Fibroblast of skin of back (primary cell): ENCODE results near the gene LONP1.
"Not testable (repeated sequence)": the region's sequence is repeated elsewhere in the genome, so short reads cannot be mapped to it uniquely, and the experiment has no call there.

Experiments
- DNase-seq: peaks from one replicate; pipeline ENCODE4 v3.0.0-alpha.2; 2013

Gene LONP1

DNA sequence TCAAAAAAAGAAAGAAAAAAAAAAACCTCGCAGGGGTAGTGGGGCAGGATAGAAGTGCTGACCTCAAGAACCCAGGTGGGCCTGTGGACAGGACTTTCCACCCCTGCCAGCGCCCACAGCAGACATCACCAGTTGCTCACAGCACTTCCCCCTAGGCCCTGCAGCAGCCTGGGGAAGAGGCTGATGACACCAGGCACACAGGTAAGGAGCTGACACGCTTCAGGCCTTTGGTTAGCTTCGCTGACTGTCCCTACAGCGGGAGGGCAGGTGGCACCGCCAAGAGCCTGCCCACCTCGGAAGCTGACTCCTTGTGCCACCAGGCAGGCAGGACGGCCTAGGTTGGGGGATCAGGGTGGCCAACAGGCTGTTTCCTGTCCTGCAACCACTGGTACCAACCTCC, 8.9 kb downstream of the LONP1 start:
- no peak for DNase-seq

DNA sequence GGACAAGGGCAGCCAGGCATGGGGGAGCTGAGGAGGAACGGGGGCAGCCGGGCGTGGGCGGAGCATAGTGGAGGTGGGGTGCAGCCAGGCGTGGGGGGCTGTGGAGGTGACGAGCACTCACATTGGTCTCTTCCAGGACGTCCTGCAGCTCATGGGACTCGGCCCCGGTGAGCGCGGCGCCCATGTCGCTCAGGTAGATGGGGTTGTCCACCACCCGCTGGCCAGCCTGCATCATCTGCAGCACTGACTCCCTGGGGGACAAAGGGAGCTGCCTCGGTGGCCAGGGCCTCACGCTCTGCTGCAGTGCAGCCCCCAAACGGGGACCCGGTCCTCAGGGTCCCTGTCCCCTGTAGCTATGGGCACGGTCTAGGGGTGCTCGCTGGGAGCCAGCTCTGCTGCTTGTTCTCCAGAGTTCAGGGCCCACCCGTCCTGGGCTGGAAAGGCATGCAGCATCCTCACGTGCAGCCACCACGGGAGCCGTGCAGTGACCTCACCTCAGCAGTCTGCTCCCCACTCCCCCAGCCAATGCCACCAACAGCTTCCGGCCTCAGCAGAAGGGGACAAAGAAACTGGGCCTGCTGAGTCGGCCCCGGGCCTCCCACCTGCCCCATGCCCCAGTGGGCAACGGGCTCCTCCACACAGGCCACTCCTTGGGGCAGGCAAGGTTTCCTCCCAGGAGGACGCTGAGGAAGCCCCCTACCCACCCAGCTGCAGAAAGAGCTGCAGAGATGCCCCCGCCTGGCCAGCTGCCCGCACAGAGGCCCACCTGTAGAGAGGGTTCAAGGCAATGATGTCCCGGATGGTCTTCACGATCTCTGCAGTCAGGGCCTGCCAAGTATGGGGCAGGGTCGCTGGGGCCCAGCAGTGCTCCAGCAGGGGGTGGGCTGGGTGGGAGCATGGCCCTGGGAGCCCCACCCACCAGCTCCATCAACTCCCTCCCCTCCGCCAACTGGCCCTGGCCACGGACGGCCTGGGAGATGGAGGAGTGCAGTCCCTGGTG, 12.1 kb downstream of the LONP1 start:
- no peak for DNase-seq

DNA sequence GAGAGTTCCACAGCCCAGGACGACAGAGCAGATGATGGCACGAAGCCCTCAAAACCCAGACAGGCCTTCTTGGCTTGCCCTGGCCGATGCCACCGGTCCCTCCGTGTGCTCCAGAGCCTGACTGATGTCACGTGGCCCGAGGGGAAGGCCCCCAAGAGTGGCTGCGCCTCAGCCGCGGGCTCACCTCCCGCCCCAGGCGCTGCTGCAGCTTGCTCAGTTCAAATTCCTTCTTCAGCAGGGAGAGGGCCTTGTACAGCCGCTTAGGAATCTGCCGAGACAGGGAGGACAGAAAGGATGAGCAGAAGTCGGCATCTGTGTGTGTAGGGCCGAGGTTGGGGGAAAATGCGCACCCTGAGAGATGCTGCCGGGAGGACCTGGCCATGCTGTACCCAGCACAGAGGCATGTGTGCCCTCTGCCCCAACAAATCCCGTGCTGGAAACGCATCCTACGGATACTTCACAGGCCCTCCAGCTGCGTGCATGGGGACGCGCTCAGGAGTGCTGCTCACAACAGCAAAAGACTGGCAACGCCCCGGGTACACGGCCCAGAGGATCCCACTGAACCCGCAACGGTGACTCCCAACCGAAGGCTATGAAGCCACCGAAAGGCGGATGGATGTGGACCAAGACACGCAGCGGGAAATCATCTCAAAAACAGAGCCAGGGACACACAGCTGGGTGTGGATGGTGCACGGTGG, 12.9 kb downstream of the LONP1 start:
- no peak for DNase-seq

DNA sequence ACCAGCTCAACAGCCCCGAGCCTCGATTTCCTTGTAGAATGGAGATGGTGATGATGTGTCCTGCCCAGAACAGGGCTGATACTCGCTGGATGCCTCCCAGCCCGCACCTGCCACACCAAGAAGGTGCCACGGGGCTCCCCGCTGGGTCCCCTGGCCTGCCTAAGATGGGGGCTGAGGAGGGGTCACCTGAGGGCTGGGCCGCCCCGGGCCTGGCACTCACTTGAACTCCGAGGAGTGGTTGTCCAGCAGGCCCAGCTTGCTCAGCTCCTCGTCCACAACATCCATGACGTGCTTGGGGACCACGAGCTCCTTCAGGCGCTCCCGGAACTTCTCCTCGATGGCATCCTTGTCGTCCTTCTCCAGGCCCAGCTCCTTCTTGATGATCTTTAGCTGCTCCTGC, 14.4 kb downstream of the LONP1 start:
- no peak for DNase-seq

DNA sequence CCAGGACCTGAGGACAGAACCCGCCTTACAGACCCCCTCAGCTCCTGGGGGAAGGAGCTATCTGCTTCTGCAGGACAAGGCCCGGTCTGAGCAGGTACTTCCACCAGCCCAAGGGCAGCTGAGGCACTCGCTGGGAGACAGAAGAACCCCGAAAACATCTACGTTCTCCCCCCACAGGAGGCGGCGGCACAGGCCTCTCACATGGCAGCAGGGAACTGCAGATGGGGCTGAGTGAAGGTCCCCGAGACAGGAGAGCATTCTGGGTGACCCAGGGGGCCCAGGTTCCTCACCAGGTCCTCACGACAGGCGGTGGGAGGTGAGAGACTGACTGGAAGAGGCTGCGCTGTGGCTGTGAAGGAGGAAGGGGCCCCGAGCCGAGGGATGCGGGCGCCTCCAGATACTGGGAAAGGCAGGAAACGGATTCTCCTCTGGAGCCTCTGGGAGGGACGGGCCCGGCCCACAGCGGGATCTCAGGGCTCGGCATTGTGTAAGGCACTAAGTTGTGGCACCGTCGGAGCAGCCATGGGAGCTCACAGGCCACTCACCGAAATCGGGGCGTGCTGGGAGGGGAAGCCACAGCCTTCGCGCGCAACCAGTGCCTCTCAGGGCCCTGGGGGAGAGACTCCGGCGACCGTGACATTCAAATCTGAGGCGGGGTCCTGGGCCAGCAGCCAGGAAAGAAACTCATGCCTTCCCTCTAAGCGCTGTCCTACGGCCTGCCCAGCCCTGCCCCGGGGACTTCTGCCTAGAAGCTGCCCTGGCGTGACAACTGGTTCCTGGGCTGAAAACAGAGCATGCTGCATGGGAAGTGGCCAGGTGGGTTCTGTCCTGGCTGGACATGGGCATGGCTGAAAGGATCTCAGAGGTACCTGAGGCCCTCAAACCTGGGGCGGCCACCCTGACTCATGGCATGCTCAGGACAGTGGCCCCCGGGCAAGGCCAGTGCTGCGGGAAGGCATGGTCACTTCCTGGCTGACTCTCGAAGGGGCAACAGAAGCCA, 15.8 kb downstream of the LONP1 start:
- DNase-seq = no peak

DNA sequence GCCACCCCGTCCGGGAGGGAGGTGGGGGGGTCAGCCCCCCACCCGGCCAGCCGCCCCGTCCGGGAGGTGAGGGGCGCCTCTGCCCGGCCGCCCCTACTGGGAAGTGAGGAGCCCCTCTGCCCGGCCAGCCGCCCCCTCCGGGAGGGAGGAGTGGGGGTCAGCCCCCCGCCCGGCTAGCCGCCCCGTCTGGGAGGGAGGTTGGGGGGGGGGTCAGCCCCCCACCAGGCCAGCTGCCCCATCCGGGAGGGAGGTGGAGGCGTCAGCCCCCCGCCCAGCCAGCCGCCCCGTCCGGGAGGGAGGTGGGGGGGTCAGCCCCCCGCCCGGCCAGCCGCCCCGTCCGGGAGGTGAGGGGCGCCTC, 17.9 kb downstream of the LONP1 start:
- not testable (repeated sequence) for DNase-seq

DNA sequence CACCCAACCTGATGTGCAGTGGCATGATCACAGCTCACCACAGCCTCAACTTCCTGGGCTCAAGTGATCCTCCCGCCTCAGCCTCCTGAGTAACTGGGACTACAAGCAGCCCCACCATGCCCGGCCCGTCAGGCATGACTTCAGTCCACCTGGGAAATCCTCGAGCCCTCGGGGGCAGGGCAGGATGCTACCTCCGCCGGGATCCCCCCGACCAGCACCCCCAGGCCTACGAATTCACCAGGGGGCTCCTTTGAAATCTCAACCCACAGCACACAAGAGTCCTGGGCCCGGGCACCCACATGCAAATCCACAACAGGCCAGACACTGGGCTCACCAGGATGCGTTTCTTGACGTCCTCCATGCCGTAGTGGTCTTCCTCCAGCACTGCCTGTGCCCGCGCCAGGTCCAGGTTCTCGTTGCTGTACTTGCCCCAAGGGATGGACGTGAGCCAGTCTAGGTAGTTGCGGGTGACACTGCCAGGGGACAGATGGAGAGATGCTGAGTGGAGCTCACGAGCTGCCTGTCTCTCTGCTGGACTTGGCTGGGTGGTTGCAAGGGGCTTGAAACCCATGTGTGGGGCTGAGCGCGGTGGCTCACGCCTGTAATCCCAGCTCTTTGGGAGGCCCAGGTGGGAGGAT, 19.4 kb downstream of the LONP1 start:
- DNase-seq = no peak

DNA sequence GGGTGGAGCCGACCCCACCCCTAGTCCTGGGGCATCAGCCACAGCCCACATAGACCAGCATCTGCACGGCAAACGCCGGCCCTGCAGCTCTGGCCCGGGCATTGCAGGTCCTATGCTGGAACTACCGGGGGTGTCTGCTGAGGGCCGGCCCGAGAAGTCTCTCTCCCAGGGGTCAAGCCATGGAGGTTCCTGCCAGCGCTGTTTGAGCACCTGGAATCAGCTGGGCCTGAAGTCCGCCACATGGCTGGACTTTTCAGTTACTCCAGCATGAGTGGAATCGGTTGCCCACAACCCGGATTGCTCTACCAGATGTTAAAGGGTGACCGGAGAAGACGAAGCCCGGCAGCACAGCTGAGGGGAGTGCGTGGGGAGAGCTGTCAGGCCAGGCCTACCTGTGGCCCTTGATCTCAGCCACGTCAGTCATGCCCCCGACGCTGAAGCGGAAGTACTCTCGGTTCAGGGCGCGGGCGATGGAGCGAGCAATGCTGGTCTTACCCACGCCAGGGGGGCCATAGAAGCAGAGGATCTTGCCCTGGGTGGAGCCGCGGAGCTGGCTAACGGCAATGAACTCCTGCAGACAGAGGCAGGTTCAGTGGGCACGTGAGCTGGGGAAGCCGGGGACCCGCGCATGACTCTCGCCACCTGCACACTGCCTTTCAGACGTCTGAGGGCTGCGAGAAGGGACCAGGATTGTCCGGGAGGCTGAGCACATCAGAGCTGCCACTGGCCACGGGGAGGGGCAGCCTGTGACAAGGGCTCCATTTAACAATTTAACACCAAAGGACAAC, 21.1 kb downstream of the LONP1 start:
- no peak for DNase-seq

DNA sequence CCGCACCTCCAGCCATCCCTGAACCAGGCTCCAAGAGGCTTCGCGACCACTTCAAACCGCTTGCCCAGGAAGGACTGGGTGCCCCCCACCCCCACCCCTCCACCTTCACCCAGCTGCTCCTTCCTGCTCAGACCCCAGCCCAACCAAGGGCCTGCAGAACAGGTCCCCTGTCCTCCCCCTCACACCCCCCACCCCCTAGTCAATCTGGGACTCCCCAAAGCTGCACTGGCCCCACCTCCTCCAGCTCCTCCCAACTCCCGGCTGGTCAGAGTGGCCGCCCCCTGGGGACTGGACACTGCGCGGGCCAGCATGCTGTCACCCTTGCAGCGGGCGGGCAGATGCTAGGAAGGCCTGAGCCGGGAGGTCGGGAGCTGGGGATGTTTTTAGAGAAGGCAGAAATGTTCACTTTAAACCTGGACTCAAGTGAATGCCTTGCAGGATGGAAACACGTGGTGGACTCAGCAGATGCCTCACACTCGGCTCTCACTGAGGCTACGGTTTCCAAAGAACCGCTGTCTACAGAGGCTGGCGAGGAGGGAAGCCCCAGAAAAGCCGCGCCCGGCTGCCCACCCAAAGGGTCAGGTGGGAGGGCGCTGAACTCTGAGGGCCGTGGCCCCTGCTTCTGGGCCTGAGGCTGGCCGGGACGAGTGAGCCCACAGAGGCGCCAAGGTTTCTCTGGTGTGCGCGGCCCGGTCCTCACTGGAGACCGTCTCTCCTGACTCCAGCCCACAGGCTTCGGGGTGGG, 21.9 kb downstream of the LONP1 start:
- no peak for DNase-seq

DNA sequence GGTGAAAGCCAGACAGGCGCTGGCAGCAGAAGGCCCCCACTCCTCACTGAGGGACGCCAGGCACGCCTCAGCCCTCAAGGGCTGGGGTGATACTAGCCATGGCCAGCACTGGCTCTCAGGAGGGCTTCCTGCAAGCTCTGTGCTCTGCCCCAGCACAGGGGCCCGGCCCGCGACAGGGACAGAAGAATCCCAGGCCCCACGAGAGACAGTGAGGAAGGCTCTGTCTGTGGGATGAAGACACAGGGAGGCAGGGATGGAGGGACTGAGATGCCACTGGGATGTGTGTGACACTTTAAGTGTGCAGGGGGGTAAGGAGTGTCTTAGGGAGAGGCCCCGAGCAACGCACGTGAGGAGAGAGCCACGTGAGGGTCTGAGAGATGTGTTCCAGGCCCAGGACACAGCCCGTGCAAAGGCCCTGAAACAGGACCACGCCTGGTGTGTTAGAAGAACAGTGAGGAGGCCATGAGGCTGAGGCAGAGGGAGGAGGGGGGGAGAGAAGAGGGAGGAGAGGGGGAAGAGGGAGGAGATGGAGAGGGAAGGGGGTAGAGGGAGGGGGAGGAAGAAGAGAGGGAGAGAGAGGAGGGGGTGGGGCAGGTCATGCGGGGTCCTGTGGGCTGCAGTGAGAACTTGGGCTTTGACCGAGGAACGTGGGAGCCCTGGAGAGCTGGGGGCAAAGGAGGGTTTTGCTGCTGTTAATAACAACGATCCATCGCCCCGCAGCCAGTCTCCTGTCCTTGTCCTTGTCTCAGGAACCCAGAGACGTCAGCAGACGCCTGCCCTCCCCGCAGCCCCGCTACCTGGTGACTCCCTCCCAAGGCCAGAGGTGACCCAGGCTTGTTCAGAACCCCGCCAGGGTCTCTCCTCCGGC, 22.7 kb downstream of the LONP1 start:
- DNase-seq = no peak

DNA sequence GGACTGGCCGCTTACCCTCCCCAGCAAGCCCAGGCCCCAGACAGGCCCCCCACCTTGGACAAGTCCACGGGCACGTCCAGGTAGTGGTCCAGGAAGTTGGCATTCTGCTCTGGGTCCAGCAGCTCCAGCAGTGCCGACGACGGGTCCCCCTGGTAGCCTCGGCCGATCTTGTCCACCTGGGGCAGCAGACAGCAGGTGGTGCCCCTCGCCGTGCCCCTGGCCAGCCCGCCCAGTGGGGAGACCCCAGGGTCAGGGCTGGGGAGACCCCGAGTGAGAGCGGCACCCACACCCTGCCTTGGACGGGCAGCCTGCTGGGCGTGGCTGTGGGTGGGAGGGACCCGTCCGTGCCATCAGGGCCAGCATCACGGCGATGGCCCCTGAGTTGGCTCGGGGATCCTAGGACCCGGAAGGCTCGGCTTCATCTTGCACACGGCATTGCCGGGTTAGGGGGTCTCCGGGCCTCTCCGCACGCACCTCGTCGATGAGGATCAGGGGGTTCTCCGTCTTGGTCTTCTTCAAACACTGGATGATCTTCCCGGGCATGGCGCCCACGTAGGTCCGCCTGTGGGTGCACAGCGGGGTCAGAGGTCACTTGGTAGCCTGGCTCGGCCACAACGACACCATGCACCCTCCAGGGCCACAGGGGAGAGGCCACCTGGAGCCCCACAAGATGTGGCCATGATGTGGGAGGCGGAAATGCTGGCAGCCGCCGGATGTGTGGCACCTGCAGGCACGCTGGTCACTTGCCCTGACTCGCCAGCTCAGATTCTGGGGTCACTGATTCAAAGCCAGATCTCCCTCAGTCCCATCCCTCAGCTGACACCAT, 23.5 kb downstream of the LONP1 start:
- DNase-seq = no peak

DNA sequence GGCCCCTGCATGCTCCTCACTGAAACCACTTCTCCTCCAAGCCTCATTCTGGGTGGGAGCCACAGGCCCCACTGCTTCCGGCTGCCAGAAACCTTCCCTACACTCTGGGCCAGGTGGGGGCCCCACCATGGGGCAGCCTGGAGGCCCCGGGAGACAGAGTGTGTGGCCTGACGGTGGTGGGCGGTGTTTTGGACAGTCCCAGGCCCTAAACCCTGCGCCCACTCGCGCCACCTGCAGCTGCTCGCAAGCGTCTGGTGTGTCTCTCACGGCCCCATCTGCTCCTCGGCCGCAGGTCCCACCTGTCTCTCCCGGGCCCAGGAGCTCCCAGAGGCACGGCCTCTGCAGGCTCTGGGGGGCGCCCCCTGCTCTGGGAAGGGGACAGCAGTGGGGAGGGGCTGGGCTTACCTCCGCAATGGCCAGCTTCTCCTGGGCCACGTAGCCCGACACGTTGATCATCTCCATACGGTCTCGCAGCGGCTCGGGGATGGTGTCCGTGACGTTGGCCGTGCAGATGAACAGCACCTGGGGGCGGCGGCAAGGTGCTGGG, 24.2 kb downstream of the LONP1 start:
- DNase-seq = no peak

DNA sequence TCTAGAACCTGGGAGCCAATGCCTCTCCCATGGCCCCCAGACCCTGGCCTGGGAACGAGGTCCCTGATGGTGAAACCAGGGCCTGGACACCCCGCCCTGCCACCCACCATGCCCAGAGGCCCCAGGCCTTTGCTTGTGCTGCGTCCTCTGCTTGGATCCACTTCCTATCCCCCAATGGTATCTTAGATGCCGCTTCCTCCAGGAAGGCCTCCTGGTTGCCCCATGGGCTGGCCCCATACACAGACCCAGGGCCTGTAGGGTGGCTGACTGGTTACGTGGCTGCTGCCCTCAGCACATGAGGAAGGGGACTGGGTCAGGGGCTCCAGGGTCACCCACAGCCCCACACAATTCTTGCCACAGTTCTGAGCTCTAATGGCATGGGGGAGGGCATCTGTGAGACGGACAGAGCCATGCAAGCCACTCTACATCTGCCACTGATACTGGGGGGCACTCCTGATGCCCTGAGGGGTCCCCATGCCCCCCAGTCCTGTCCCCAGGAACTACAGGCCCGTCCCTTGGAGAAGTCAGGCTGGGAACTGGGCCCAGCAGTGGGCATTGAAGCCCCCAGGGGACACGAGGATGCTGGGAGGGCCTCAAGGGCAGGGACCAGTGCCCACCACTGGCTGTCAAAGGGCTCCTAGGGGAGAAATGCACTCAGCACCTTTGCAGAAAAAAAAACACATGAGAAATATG, 24.8 kb downstream of the LONP1 start:
- DNase-seq = no peak

DNA sequence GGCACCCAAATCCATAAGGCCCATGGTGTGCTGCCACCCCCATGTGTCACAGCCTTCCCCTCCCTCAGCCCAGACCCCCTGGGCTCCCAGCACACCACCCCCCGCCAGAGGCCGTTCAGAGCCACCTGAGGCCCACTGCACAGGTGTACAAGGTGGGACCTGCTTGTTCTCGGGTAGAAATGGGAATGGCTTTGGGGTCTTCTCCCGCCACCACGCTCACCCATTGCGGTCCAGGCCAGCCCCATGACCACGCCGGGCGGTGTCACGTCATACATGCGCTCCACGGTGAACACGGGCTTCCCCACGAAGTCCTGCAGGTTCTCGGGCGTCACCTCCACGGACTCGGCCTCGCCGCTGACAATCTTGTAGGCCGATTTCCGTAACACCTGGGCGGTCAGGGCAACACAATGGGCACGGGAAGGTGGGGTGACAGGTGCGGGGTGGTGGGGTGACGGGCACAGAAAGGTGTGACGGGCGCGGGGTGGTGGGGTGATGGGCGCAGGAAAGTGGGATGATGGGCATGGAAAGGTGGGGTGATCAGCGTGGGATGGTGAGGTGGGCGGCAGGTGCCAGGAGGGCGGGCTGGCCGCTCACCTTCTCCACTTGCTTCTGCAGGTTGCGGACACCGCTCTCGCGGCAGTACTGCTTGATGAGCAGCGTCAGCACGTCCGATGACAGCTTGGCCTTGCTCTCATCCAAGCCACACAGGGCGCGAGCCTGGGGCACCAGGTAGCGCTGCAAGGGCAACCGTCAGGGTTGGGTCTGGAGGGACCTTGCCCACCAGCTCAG, 25.6 kb downstream of the LONP1 start:
- DNase-seq = no peak

DNA sequence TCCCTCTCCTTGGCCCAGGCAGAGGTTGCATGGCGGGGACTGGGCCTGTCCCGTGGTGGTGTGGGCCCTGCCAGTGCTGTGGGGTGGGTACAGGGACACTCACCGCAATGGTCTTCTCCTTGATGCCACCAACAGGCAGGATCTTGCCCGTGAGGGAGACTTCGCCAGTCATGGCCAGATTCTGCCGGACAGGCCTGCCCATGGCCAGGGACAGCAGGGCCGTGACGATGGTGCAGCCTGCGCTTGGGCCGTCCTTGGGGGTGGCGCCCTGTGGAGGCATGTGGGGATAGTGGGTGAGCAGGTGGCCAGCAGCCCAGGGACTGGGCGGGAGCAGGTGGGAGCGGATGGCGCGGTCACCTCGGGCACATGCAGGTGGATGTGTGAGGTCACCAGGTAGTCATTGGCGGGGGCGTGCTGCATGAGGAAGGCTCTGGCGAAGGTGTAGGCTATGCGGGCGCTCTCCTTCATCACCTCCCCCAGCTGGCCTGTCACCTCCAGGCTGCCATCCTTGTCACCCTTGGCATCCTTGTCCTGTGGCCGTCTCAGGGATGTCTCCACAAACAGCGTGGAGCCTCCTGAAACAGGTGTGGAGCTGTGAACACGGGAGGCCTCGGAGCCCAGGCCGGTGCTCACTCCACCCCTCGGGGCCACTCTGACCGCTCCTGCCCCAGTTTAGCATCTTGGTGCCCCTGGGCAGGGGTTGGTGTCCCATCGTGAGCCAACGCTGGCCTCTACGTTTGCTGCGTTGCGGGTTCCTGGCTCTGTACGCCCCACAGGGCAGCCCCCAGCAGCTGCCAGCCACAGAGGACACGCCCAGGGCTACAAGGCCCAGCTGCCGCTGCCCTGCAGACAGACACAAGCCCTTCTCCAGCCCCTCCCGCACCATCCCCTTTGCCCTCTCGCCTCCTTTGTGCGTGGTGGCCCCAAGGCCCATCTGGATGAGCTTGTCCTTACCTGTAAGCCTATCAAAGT, 26.5 kb downstream of the LONP1 start:
- no peak for DNase-seq
